HG02798 (cell line): ENCODE data around the gene SLC46A3.
"Not testable (repeated sequence)": the region's sequence is repeated elsewhere in the genome, so short reads cannot be mapped to it uniquely, and the experiment has no call there.

ENCODE experiments used
- ATAC-seq: cut with Tn5 transposase; IDR thresholded peaks from one replicate; pipeline ENCODE4 v1.9.1; 2021; ENCODE audit warnings: mild to moderate bottlenecking; ENCODE audit not compliant: unreplicated experiment, poor library complexity

Gene SLC46A3

DNA sequence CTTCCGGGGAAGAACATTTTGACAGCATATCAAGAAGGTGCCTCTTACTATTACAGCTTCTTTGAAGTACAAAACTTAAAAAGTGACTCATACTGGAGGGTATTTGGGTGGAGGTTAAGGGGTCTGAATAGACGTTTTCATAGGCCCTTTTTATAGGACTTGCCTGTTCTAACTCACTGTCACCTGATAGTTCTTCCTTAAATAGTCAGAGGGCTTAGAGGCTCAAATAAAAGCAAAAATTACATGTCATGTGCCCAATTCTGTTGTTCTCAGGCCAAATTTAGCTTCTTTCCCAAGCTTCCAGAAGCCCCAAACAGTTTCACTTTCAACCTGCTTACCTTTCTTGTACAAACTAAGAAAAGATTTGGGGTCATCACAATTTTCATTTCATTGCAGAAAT lies 16.1 kb upstream of the SLC46A3 start:
- no peak for ATAC-seq

DNA sequence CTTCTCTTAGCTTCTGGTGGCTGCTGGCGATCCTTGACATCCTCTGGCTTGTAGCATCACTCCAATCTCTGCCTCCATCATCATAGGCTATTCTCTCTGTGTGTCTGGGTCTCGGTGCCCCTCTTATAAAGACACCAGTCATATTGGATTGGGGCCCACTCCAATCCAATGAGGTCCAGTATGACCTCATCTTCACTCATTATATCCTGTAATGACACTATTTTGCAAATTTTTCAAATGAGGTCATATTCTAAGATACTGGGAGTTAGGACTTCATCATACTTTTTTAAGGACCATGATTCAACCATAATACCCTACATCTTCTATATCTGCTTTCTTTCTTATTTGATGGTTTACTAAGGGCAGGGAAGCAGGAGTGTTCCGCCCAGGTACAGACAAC lies 12.0 kb upstream of the SLC46A3 start:
- no peak for ATAC-seq

DNA sequence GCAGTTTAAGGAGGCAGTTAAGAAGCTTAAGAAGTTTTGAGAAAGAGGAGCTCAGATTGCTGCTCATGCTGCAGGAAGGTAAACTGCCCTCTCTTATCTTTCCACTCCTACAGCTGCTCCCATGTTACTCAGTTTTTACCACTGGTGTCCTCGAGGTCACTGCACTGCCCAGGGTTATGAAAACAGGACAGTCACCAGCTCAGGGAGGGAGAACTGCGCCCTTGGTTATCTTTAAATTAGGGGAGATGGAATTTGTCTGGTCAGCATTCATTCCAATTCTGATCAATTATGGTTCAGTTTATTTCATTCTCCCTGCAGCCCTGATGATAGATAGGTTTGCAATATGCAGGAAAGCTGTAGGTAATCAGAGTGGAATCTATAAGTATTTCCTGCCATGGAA lies 10.8 kb upstream of the SLC46A3 start:
- ATAC-seq, result no peak

DNA sequence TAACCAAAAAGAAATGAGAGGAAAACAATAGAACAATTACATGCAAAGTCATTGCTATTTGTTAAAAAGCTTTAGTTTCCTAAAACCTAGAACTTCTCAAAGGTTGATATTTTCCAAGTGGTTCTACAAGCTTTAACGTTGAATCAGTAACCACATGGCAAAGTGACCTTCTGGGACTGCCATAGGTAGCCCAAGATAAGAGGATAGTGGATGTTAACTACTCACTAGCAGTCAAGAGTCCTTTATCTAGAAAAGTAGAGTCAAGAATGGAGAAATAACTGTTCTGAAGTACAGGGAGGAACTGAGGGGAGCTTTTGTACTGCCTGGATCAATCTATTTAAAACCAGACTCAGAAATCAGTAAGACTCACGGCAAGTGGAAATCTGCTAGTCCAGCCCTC lies 9.9 kb upstream of the SLC46A3 start:
- no peak for ATAC-seq

DNA sequence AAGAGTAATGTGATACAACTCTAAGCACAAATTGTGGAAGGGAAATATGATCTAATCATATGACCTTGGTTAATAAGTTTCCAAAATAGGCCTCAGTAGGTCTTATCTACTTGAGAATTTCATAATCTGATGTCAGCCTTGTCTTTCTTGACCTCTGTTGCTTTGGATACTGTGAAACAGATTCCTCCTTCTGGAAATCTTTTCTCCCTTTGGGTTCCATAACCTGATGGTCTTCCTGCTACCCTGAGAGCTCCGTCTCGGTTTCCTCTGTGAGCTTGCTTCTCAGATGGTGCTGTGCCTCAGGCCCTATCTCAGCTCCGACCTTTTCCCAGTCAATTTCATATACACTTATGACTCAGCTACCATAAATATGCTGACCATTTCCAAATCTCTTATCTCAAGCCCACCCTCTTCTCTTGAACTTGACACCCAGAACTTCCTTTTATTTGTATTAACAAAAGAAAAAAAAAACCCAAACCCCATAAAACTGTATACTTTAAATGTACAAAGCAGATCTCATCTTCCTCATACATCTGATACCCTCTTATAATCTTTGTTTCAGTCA lies 6.4 kb upstream of the SLC46A3 start:
- no peak for ATAC-seq

DNA sequence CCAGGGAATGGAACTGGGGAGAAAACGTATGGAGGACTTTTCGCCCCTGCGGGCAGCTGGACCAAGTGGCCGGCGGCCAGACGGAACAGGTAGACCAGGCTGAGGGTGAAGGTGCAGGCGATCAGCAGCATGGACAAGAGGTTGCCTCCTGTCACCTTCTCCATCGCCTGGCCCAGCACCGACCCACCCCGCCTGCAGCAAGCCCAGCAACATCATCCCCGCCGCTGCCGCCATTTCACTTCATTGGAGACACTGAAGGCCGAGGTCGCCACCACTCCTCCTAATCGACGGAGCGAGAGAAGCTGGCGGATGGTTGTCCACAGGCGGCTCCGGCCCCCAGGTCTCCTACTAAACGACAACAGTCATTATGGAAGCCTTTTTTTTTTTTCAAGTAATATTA lies 5.0 kb upstream of the SLC46A3 start:
- ATAC-seq, result no peak

DNA sequence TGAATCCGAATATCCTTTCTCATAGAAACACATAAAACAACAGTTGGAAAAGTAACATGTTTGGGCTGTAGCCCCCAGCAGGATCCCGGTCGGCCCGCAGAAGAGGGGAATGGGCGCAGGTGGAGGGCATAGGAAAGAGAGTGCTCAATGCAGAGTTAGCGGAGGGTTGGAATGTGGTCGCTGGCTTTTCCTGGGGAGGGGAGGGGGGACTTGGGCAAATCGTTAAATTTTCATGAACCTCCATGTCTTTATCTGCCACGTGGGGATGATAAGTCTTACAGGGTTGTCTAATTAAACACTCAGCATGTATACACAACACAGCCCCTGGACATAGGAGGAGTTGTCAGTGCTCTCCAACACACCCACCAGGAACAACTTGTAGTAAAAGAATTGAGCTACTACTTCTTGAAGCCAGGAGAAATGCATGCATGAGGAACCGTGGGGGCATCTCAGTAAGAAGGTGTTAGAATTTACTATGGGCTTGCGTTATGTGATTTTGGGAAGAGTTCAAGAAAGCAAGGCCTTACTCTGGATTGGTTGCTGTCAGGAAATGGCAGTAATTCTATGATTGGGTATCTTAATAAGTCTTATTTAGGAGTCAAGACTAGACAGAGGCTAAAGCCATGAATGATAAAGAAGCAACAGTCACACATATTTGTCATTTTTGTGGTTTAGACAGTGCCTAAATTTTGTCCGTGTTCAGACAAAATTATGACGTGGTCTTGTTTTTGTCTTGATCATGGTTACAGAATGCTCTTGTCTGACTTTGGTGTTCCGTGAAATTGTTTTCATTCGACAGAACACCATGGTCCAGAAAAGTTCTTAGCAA lies 671 bp upstream of the SLC46A3 start:
- no peak for ATAC-seq

DNA sequence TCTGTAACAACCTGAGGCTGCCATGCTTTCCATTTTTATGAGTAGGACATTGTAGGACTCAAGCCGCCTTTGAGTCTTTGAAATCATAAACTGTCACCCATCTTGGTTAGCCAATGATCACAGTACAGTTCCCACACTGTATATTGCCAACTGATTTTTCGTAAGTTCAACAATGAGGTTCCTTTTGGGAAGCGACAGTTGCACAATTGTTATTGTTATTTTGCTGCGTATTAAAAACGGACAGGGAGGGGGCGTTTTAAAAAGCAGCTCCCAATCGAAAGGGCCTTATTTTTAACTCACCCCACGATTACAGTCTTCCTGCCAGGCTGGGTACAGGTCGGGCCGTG lies 601 bp downstream of the SLC46A3 start:
- ATAC-seq, result no peak

DNA sequence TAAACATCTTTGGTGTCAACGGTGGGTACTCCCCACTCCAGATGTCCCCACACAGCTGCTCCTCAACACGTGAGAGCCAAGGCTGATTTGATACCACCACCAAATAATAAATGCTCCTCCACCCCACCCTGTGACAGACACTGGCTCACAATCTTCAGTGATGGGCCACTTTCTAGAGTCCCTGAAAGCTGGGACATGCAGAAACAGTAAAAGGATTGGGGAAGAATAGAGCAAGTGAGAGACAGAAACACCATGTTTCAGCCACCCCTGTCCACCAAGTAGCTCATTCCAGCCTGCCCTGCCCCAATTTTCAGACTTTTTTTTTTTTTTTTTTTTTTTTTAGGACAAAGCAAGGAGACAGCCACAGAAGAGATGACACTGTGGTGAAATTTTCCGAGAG lies 1.6 kb downstream of the SLC46A3 start:
- no peak for ATAC-seq

DNA sequence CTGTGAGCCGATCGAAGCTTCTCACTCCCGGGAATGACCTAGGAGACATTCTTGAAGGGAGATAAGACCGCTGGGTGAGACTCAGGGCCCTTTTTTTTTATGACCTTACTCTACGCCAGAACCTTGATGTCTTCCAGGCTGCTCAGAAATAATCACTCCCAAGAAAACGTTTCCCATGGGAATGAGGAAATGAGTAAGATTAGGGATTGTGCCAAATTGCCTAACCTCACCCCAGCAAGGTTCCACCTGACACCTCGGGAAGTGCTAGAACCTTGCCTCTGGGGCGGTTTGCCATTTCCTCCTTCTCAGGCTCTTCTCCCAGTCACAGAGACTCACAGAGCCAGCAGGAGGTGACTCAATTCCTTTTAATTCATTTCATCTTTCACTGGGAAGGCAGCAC lies 2.3 kb downstream of the SLC46A3 start:
- ATAC-seq, result no peak

DNA sequence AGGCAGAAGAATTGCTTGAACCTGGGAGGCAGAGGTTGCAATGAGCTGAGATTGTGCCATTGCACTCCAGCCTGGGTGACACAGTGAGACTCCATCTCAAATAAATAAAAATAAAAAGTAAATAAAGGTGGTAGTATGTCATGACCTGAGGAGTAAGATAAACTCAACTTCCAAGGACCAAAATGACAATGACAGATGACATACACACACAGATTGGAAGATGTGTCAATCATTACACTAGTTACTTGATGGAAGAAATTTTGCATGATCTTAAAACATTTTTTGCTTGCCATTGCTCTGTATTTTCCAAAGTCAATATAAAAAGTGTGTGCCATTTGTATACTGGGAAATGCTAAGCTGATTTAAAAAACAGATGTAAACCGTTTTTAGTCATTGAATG lies 4.1 kb downstream of the SLC46A3 start:
- ATAC-seq, result no peak

DNA sequence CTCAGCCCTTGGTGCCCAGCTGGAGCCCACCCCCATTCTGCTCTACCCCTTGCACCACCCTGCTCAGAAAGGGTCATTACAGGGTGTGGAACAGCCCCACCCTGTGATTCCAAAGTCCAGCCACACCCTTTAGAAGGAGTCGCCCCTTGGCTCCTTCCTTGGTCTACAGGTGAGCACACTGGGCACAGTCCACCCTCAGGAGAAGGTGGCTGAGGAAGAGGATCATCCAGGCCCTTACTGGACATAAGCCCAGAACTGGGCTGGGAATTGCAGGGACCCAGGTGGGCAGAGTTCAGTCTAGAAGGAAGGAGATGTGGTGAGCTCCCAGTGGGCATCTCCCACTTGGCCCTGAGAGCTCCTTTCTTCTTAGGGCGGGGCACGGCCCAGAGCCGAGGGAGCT lies 8.6 kb downstream of the SLC46A3 start:
- no peak for ATAC-seq

DNA sequence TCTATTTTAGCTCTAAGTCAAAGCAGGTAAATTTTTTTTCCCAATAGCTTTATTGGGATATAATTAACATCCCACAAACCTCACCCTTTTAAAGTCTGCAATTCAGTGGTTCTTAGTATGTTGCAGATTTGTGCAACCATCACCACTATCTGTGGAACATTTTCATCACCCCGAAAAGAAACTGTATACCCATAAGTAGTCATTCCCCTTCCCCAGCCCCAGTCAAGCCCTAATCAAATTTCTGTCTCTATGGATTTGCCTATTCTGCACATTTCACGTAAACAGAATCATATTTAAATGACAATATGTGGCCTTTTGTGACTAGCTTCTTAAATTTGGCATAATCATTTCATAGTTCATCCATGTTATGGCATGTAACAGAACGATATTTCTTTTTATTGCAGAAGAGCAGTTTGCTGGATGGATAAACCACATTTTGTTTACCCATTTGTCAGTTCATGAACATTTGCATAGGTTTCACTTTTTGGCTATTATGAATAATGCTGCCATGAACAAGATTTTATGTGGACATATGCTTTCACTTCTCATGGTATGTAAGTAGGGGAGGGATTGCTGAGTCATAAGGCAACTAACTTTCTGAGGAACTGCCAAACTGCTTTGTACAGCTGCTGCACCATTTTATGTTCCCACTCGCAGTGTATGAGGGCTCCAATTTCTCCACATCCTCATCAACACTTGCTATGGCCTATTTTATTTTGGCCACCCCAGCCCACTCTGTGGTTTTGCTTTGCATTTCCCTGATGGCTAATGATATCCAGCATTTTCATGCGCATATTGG lies 10.9 kb downstream of the SLC46A3 start:
- peak; percentile 97 for ATAC-seq

DNA sequence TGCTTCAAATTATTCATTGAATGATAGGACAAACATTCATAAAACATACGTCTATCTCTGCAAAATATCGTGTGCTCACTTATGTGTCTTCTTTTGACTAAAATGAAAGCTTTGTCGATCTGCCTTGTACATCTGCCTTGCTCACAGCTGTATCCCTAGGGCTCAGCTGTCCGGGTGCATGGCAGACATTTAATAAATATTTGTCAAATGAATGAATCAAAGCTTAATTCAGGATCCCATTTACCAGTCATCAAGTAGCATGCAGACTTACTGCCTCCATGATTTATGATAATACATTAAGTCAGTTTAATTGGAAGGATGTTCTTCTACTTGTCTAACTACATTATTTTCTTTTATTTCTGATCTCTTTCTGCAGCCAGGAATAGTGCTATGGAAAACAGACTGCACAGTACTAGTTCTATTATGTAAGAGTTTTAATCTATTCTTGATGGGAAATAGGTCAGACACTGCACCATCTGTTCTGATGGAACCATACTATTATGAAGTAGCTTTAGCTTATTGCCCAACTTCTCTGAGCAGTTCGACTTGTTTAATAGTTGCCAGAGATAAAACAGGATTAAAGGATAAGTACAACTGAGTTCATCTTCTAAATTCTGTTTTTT lies 13.2 kb downstream of the SLC46A3 start:
- ATAC-seq, result no peak

DNA sequence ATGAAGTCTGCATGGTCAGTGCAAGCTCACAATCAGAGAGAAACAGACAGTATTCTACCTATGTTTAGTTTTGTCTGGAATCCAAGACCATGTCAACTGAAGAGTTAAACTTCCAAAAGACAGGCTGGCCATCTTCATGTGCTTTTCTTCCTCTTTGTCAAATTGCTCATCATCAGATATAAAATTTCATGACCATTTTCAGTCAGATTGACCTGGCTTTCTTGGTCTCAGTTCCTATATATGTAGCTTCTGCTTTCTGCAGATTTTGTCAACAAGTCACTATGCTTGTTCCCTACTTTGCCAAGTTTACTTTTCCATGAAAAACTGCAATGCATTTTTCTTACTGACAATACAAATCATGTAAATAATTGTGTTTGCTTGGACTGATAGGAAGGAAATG lies 13.9 kb downstream of the SLC46A3 start:
- ATAC-seq, result no peak

DNA sequence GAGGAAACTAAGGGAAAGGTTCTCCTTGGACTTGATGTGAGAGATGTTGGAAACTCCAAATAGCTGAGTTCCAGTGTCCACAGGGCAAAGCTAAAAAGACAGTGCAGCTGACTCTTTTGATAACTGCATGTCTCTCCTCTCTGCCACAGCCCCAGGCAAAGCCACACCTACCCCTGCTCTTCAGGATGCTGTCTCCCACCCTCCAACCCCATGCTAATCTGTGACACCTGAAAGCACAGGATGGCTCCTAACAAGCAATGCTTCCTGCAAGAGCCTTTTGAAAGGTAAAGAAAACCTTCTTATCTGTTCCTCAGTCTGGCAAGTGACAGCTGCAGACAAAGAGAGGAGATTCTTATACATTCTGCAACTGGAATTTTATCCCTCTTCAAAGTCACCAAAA lies 14.5 kb downstream of the SLC46A3 start:
- ATAC-seq, result no peak

DNA sequence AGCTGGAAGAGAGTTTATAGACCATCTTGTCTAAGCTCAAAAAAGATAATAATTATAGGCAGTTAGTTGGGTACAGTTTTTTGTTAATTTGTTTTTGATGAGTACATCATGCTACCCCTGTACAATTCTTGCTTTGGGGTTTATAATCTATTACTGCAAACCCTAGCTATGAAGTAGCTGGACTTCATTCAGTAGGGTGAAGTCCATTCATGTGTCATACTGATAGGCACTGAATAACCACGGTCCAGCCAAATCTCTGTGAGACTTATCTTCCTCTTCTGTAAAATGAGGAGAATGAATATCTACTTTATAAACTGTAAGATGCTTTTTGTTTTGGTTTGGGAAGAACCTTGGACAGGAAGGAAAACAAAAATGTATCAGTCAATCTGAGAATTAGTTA lies 19.5 kb downstream of the SLC46A3 start:
- ATAC-seq, result no peak

DNA sequence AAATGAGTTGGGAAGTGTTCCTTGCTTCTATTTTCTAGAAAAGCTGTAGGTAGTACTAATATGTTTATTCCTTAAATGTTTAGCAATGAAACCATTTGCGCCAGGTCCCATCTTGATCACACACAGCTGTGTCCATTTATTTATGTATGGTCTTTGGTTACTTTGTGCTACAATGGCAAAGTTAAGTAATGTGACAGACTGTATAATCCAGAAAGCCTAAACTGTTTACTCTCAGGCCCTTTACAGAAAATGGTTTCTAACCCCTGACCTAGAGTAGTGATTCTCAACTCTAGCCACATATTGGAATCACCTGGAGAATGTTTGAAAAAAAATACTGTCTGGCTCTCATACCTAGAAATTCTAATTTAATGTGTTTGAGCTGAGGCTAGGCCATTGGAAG lies 21.3 kb downstream of the SLC46A3 start:
- ATAC-seq, result no peak

DNA sequence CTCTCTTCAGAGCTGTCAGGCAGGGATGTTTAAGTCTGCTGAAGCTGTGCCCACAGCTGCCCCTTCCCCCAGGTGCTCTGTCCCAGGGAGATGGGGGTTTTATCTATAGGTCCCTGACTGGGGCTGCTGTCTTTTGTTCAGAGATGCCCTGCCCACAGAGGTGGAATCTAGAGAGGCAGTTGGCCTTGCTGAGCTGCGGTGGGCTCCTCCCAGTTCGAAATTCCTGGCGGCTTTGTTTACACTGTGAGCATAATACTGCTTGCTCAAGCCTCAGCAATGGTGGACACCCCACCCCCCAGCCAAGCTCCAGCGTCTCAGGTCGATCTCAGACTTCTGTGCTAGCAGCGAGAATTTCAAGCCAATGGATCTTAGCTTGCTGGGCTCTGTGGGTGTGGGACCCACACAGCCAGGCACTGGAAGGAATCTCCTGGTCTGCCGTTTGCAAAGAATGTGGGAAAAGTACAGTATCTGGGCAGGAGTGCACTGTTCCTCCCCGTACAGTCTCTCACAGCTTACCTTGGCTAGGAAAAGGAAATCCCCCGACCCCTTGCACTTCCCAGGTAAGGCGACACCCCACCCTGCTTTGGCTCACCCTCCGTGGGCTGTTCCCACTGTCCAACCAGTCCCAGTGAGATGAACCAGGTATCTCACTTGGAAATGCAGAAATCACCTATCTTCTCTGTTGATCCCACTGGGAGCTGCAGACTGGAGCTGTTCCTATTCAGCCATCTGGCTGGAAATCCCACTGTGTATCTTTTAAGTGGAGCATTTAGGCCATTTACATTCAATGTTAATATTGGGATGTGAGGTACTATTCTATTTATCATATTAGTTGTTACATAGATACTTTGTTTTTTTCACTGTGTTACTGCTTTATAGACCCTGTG lies 24.9 kb downstream of the SLC46A3 start:
- not testable (repeated sequence) for ATAC-seq

DNA sequence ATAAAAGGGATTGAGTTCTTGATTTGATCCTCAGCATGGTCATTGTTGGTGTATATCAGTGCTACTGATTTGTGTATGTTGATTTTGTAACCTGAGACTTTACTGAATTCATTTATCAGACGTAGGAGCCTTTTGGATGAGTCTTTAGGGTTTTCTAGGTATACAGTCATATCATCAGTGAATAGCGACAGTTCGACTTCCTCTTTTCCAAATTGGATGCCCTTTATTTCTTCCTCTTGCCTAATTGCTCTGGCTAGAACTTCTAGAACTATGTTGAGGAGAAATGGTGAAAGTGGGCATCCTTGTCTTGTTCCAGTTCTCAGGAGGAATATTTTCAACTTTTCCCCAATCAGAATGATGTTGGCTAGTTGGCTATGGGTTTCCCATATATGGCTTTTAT lies 32.9 kb downstream of the SLC46A3 start:
- no peak for ATAC-seq
